Upper lobe of left lung (tissue), 6 donors: ENCODE results near the gene ANKAR. TPM values are rescaled to one million over a fixed set of nuclear protein-coding genes. Genes with fewer than 3 reads are reported as not detected.
"Not testable (repeated sequence)": the region's sequence is repeated elsewhere in the genome, so short reads cannot be mapped to it uniquely, and the experiment has no call there.

Experiments
- ATAC-seq, 2 donors: fragments of 200-7000 bp; cut with Tn5 transposase; one replicate each; pipeline ENCODE4 v1.9.1; 2022; ENCODE audit warnings: mild to moderate bottlenecking in 2 of 2, moderate library complexity in 2 of 2; ENCODE audit not compliant: low FRiP score in 2 of 2
- DNase-seq, 2 donors: peaks; one replicate each; pipeline ENCODE4 v3.0.0-alpha.2; 2019 to 2020
- H3K27ac ChIP-seq, 4 donors: fragments of 200-600 bp; sonication (generic); one replicate each; pipeline ENCODE4 v1.5.1; 2016 to 2019
- H3K27me3 ChIP-seq, 4 donors: fragments of 200-600 bp; sonication (generic); one replicate each; pipeline ENCODE4 v1.5.1; 2017 to 2019
- H3K36me3 ChIP-seq, 4 donors: fragments of 200-600 bp; sonication (generic); one replicate each; pipeline ENCODE4 v1.5.1; 2016 to 2019
- H3K4me1 ChIP-seq, 4 donors: fragments of 200-600 bp; sonication (generic); one replicate each; pipeline ENCODE4 v1.5.1; 2018 to 2019
- H3K4me3 ChIP-seq, 4 donors: fragments of 200-600 bp; sonication (generic); one replicate each; pipeline ENCODE4 v1.5.1; 2017 to 2019; ENCODE audit warnings: mild to moderate bottlenecking in 2 of 4, moderate library complexity in 1 of 4
- H3K9me3 ChIP-seq, 4 donors: fragments of 200-600 bp; sonication (generic); one replicate each; pipeline ENCODE4 v1.5.1; 2018 to 2019
- CTCF ChIP-seq, 6 experiments: fragments of 450-650 bp in 4 of 6; fragments of 200-600 bp in 2 of 6; sonication (generic) in 2 of 6; IDR thresholded peaks; one replicate each; pipeline ENCODE4 v1.5.1; 2016 to 2019; ENCODE audit warnings: antibody characterized with exemption in 6 of 6
- EP300 ChIP-seq, 4 donors: sonication (generic); formaldehyde crosslinking; IDR thresholded peaks; one replicate each; pipeline ENCODE4 v1.5.1; 2017; ENCODE audit warnings: antibody characterized with exemption in 4 of 4, control low read depth in 2 of 4
- POLR2A ChIP-seq, 4 donors: fragments of 450-650 bp; IDR thresholded peaks; one replicate each; pipeline ENCODE4 v1.5.1; 2016 to 2017; ENCODE audit warnings: antibody characterized with exemption in 4 of 4, mild to moderate bottlenecking in 2 of 4
- POLR2AphosphoS5 ChIP-seq, 2 donors: sonication (generic); formaldehyde crosslinking; IDR thresholded peaks; one replicate each; pipeline ENCODE4 v1.5.1; 2017; ENCODE audit warnings: antibody characterized with exemption in 2 of 2
- WGBS, 2 donors: methylation state at CpG; one replicate each; pipeline ENCODE4 v1.1.5; 2017 to 2018; 5-methylcytosine and 5-hydroxymethylcytosine counted together
- total RNA-seq, 6 donors: library from RNA; depleted of rRNA in 4 of 6; stranded (reverse); fragments of >200 nt in 4 of 6; gene quantifications; one replicate each; pipeline versions ENCODE4 v1.1.0 to v1.2.1, GENCODE V29; 2016 to 2021
- donor health status: DM: no; HTN: no; CAD: no; lungs with moderate emphysema.
- donor health status: DM: no; HTN: yes; CAD: no; lungs with severe emphysema.

ANKAR gene
- total RNA-seq, 6 donors from 2014 or later: 8.0 to 13.1 (median 9.2) TPM

GRCh38 chr2:189698020-189698887 lies 23.8 kb downstream of the ANKAR start:
- DNase-seq (peak in 1 of 2 donors; percentile 25), ATAC-seq (peak in 1 of 2 donors; percentile 78)
- H3K4me3 ChIP-seq: no peak overlapping the region
- H3K27ac ChIP-seq: no peak overlapping the region
- H3K4me1 ChIP-seq: peaks cover 0 to 3% (median 1%) of the 10 kb centered on the region in 4 donors
- WGBS, 2 donors: 40 to 51% methylated on average over 6 of the region's 6 CpGs
- H3K36me3 ChIP-seq: no peaks in the 10 kb centered on the region
- no peaks in the 10 kb centered on the region for H3K9me3 ChIP-seq
- TF ChIP-seq POLR2A (IDR thresholded peaks at IDR 0.05): no peak
- peak in 5 of 6 experiments; percentile 12 to 57 (median 43) for TF ChIP-seq CTCF (IDR thresholded peaks at IDR 0.05)
- no peak for TF ChIP-seq EP300 (IDR thresholded peaks at IDR 0.05)
- no peak for TF ChIP-seq POLR2AphosphoS5 (IDR thresholded peaks at IDR 0.05)
- no peaks in the 10 kb centered on the region for H3K27me3 ChIP-seq

DNA sequence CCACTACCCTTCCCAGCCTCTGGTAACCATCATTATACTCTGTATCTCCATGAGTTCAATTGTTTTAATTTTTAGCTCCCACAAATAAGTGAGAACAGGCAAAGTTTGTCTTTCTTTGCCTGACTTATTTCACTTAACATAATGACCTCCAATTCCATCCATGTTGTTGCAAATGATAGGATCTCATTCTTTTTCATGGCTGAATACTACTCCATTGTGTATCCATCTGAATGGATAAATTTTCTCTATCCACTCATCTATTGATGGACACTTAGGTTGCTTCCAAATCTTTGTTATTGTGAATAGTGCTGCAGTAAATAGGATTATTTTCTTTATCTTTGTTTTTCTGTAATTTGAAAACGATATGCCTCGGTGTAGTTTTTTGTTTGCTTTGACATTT lies 26.2 kb downstream of the ANKAR start:
- no peaks in the 10 kb centered on the region for H3K9me3 ChIP-seq
- H3K4me1 ChIP-seq: peaks cover 0 to 3% (median 1%) of the 10 kb centered on the region in 4 donors
- no peak overlapping the region for H3K4me3 ChIP-seq
- DNase-seq (no peak), ATAC-seq (no peak)
- H3K27ac ChIP-seq: no peak overlapping the region
- WGBS, 2 donors: 49 to 50% methylated on average over 2 of the region's 2 CpGs
- H3K36me3 ChIP-seq: no peaks in the 10 kb centered on the region
- TF ChIP-seq CTCF (IDR thresholded peaks at IDR 0.05): no peak
- TF ChIP-seq POLR2A (IDR thresholded peaks at IDR 0.05): no peak
- no peak for TF ChIP-seq POLR2AphosphoS5 (IDR thresholded peaks at IDR 0.05)
- no peak for TF ChIP-seq EP300 (IDR thresholded peaks at IDR 0.05)
- no peaks in the 10 kb centered on the region for H3K27me3 ChIP-seq

GRCh38 chr2:189702071-189702470 lies 27.6 kb downstream of the ANKAR start:
- Histone ChIP-seq H3K27me3 (no peaks in the 10 kb centered on the region), H3K4me1 (peaks cover 0 to 3% (median 1%) of the 10 kb centered on the region in 4 donors), H3K9me3 (no peaks in the 10 kb centered on the region), H3K4me3 (no peak overlapping the region), H3K27ac (no peak overlapping the region), H3K36me3 (no peaks in the 10 kb centered on the region)
- no peak for ATAC-seq
- no peak for TF ChIP-seq POLR2AphosphoS5 (IDR thresholded peaks at IDR 0.05)
- TF ChIP-seq EP300 (IDR thresholded peaks at IDR 0.05): no peak
- TF ChIP-seq POLR2A (IDR thresholded peaks at IDR 0.05): no peak
- TF ChIP-seq CTCF (IDR thresholded peaks at IDR 0.05): no peak
- no peak for DNase-seq

DNA sequence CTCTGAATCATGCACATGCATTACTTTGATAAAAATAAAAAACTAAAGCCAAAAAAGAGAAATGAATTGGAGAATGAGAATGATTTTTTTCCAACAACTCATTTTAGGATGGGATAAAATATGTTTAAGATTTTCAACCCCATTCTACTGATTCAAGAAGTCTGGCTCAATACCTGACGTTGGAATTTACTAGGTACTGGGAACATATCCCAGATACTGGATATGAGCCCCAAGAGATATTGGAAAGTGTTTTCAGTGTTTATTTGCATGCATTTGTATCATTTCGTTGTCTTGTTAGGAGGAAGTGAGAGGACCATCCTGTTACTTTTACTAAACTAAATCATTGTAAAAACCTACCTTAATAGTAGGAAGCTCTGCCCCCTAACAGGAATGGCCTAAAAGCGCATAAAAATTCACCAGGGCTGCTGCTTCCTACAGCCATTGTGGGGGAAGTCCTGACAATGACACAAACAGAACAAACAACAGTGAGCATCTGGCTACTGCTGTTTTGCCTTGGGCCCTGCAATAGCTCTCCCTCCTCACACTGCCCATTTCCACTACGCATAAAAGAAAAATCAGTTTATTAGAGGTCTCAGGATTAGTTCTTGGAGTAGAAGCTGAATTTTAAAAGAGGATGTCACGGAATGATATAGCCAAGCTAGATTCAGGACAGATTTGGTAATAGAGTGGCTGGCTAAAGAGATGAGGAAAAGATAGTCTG lies 35.2 kb downstream of the ANKAR start:
- ATAC-seq: no peak
- H3K27me3 ChIP-seq: no peaks in the 10 kb centered on the region
- H3K4me3 ChIP-seq: no peak overlapping the region
- DNase-seq: no peak
- 66 to 77% methylated on average over 5 of the region's 5 CpGs for WGBS, 2 donors
- H3K4me1 ChIP-seq: no peaks in the 10 kb centered on the region
- H3K9me3 ChIP-seq: no peaks in the 10 kb centered on the region
- peaks cover 0 to 7% (median 1%) of the 10 kb centered on the region in 4 donors for H3K36me3 ChIP-seq
- H3K27ac ChIP-seq: no peak overlapping the region
- TF ChIP-seq EP300 (IDR thresholded peaks at IDR 0.05): no peak
- TF ChIP-seq POLR2A (IDR thresholded peaks at IDR 0.05): no peak
- TF ChIP-seq CTCF (IDR thresholded peaks at IDR 0.05): no peak
- TF ChIP-seq POLR2AphosphoS5 (IDR thresholded peaks at IDR 0.05): no peak

DNA sequence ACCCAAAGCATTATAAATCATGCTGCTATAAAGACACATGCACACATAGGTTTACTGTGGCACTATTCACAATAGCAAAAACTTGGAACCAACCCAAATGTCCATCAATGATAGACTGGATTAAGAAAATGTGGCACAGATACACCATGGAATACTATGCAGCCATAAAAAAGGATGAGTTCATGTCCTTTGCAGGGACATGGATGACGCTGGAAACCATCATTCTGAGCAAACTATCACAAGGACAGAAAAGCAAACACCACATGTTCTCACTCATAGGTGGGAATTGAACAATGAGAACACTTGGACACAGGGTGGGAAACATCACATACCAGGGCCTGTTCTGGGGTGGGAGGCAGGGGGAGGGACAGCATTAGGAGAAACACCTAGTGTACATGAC lies 43.1 kb downstream of the ANKAR start:
- H3K9me3 ChIP-seq, H3K4me1 ChIP-seq, H3K27ac ChIP-seq, H3K36me3 ChIP-seq, DNase-seq, H3K4me3 ChIP-seq, H3K27me3 ChIP-seq, ATAC-seq: not testable (repeated sequence)
- 90% methylated on average over 1 of the region's 1 CpG for WGBS, 2 donors
